H1 (cell line): Measurements from ENCODE around the gene DIP2C. TPM values are rescaled to one million over a fixed set of nuclear protein-coding genes. Genes with fewer than 3 reads are reported as not detected.
"Not testable (repeated sequence)": the region's sequence is repeated elsewhere in the genome, so short reads cannot be mapped to it uniquely, and the experiment has no call there.

ENCODE experiments used
- CTCF ChIA-PET: fragments of 300-600 bp; sonication (Branson Sonifier 250); formaldehyde crosslinking; loops from one replicate; lab custom pipeline; 2021; ENCODE audit not compliant: partially characterized antibody; lab: Charles Lee
- POLR2A ChIA-PET: fragments of 300-600 bp; sonication (Branson Sonifier 250); formaldehyde crosslinking; loops from one replicate; lab custom pipeline; 2021; ENCODE audit warnings: inconsistent platforms; ENCODE audit not compliant: partially characterized antibody; lab: Charles Lee
- DNase-seq, 2 experiments: peaks; one replicate each; pipeline versions ENCODE4 v3.0.0 to v3.0.0-alpha.2; 2010 to 2022; ENCODE audit warnings: low spot score in 2 of 2, low read depth in 1 of 2, mixed read lengths in 1 of 2
- FAIRE-seq: peaks from 2 replicates; lab custom pipeline; 2011; peaks lifted over from hg19 to GRCh38; lab: Jason Lieb, UNC
- H2AFZ ChIP-seq: 2 replicates; pipeline ENCODE4 v1.8.1; 2012; ENCODE audit warnings: low read length, inconsistent platforms
- H2AK5ac ChIP-seq: 2 replicates; pipeline ENCODE4 v1.6.1; 2013; ENCODE audit warnings: low read depth, low read length
- H2BK120ac ChIP-seq: replicated peaks from 2 replicates; pipeline ENCODE3; 2013; ENCODE audit warnings: low read depth, low read length, inconsistent platforms
- H2BK12ac ChIP-seq: 2 replicates; pipeline ENCODE4 v1.6.1; 2013; ENCODE audit warnings: low read depth, low read length
- H2BK15ac ChIP-seq: 2 replicates; pipeline ENCODE4 v1.6.1; 2013; ENCODE audit warnings: low read length
- H2BK20ac ChIP-seq: 2 replicates; pipeline ENCODE4 v1.6.1; 2013; ENCODE audit warnings: low read length
- H2BK5ac ChIP-seq: 2 replicates; pipeline ENCODE4 v1.6.1; 2013; ENCODE audit warnings: low read depth, low read length
- H3K14ac ChIP-seq: 2 replicates; pipeline ENCODE4 v1.6.1; 2013; ENCODE audit warnings: inconsistent platforms; ENCODE audit not compliant: insufficient read length
- H3K18ac ChIP-seq: 2 replicates; pipeline ENCODE4 v1.6.1; 2013; ENCODE audit warnings: low read length; ENCODE audit errors: extremely low read depth
- H3K23ac ChIP-seq: 2 replicates; pipeline ENCODE4 v1.6.1; 2013; ENCODE audit warnings: inconsistent platforms; ENCODE audit not compliant: insufficient read length
- H3K23me2 ChIP-seq: 2 replicates; pipeline ENCODE4 v1.6.1; 2013; ENCODE audit warnings: low read depth, low read length
- H3K27ac ChIP-seq: 2 replicates; pipeline ENCODE4 v1.6.1; 2011; ENCODE audit warnings: low read depth, low read length, inconsistent platforms
- H3K27me3 ChIP-seq, 4 experiments: replicated peaks in 1 of 4; 1 replicate in 1 of 4; 2 replicates in 3 of 4; pipeline versions ENCODE4 v1.6.1 to v1.8.1; 2011 to 2013; ENCODE audit warnings: low read length in 3 of 4, mild to moderate bottlenecking in 3 of 4, inconsistent platforms in 2 of 4, mixed read lengths in 2 of 4, moderate library complexity in 1 of 4; ENCODE audit not compliant: control insufficient read depth in 3 of 4, insufficient read depth in 3 of 4; ENCODE audit errors: extremely low read depth in 1 of 4
- H3K36me3 ChIP-seq, 4 experiments: 2 replicates each; pipeline versions ENCODE4 v1.6.1 to v1.8.1; 2011 to 2013; ENCODE audit warnings: mild to moderate bottlenecking in 4 of 4, low read length in 3 of 4, moderate library complexity in 2 of 4, control low read depth in 1 of 4, inconsistent platforms in 1 of 4; ENCODE audit not compliant: insufficient read depth in 4 of 4, control insufficient read depth in 2 of 4
- H3K4ac ChIP-seq: replicated peaks from 2 replicates; pipeline ENCODE3; 2013; ENCODE audit warnings: low read length, low read depth, mixed read lengths, inconsistent platforms; ENCODE audit not compliant: insufficient read length
- H3K4me1 ChIP-seq, 4 experiments: replicated peaks in 1 of 4; 1 replicate in 1 of 4; 2 replicates in 3 of 4; pipeline versions ENCODE4 v1.6.1 to v1.8.1; 2011 to 2013; ENCODE audit warnings: low read length in 3 of 4, inconsistent platforms in 2 of 4, mixed read lengths in 1 of 4; ENCODE audit not compliant: insufficient read depth in 4 of 4, control insufficient read depth in 3 of 4
- H3K4me2 ChIP-seq, 2 experiments: 2 replicates each; pipeline versions ENCODE4 v1.6.1 to v1.8.1; 2011 to 2013; ENCODE audit warnings: low read depth in 2 of 2, low read length in 2 of 2, control low read depth in 1 of 2, inconsistent platforms in 1 of 2, mild to moderate bottlenecking in 1 of 2; ENCODE audit not compliant: insufficient read depth in 1 of 2
- H3K4me3 ChIP-seq, 4 experiments: fragments of 200-600, 300-600 bp in 1 of 4; sonication (generic), shearing (Covaris generic), sonication (Bioruptor Twin) in 1 of 4; 2 replicates each; pipeline versions ENCODE4 v1.5.1 to v1.8.1; 2011 to 2016; ENCODE audit warnings: low read length in 4 of 4, low read depth in 3 of 4, control low read depth in 2 of 4, inconsistent platforms in 2 of 4, mild to moderate bottlenecking in 2 of 4, mixed read lengths in 1 of 4, moderate library complexity in 1 of 4; ENCODE audit not compliant: insufficient read depth in 2 of 4; ENCODE audit errors: extremely low read depth in 1 of 4
- H3K56ac ChIP-seq: replicated peaks from 2 replicates; pipeline ENCODE3; 2013; ENCODE audit warnings: low read depth, mild to moderate bottlenecking, mixed read lengths, low read length, inconsistent platforms; ENCODE audit not compliant: insufficient read length
- H3K79me1 ChIP-seq: 2 replicates; pipeline ENCODE4 v1.6.1; 2013; ENCODE audit warnings: low read depth, low read length, control low read depth
- H3K79me2 ChIP-seq, 2 experiments: 2 replicates each; pipeline versions ENCODE4 v1.6.1 to v1.8.1; 2012 to 2013; ENCODE audit warnings: low read length in 2 of 2, mild to moderate bottlenecking in 2 of 2, inconsistent platforms in 1 of 2; ENCODE audit not compliant: insufficient read depth in 2 of 2, control insufficient read depth in 1 of 2
- H3K9ac ChIP-seq, 4 experiments: replicated peaks in 1 of 4; 1 replicate in 1 of 4; 2 replicates in 3 of 4; pipeline versions ENCODE4 v1.6.1 to v1.8.1; 2011 to 2013; ENCODE audit warnings: low read depth in 3 of 4, low read length in 3 of 4, control low read depth in 2 of 4, mild to moderate bottlenecking in 2 of 4, moderate library complexity in 2 of 4, inconsistent platforms in 1 of 4; ENCODE audit errors: extremely low read depth in 1 of 4
- H3K9me3 ChIP-seq, 2 experiments: 2 replicates each; pipeline versions ENCODE4 v1.6.1 to v1.8.1; 2012 to 2013; ENCODE audit warnings: mild to moderate bottlenecking in 2 of 2, moderate library complexity in 2 of 2, control low read depth in 1 of 2, inconsistent platforms in 1 of 2, low read depth in 1 of 2, low read length in 1 of 2, mixed read lengths in 1 of 2; ENCODE audit not compliant: insufficient read depth in 2 of 2
- H4K20me1 ChIP-seq, 2 experiments: replicated peaks in 1 of 2; 2 replicates each; pipeline versions ENCODE3 to v1.8.1; 2011 to 2013; ENCODE audit warnings: inconsistent platforms in 2 of 2, low read length in 2 of 2, mild to moderate bottlenecking in 1 of 2; ENCODE audit not compliant: insufficient read depth in 2 of 2, control insufficient read depth in 1 of 2
- H4K5ac ChIP-seq: 2 replicates; pipeline ENCODE4 v1.6.1; 2013; ENCODE audit warnings: low read length, low read depth, mixed read lengths, inconsistent platforms; ENCODE audit not compliant: insufficient read length
- H4K8ac ChIP-seq: 2 replicates; pipeline ENCODE4 v1.8.0; 2013; ENCODE audit warnings: mild to moderate bottlenecking, moderate library complexity, low read length, inconsistent platforms; ENCODE audit not compliant: insufficient read depth; ENCODE audit errors: extremely low read depth
- H4K91ac ChIP-seq: replicated peaks from 2 replicates; pipeline ENCODE3; 2013; ENCODE audit warnings: low read length, mixed read lengths, inconsistent platforms; ENCODE audit not compliant: insufficient read length
- WGBS, 2 experiments: shearing (Covaris generic) in 1 of 2; methylation state at CpG; one replicate each; pipeline versions ENCODE4 v1.1.6 to v1.1.7; 2013 to 2015; ENCODE audit warnings: low lambda C conversion rate in 2 of 2, mixed read lengths in 2 of 2, inconsistent platforms in 1 of 2, low coverage in 1 of 2, missing lambda C conversion rate in 1 of 2; ENCODE audit not compliant: insufficient replicate concordance in 2 of 2, insufficient coverage in 1 of 2, insufficient read length in 1 of 2; ENCODE audit errors: extremely low coverage in 1 of 2, missing lambda C conversion rate in 1 of 2; 5-methylcytosine and 5-hydroxymethylcytosine counted together
- polyA plus RNA-seq, 7 experiments: library from polyadenylated mRNA; depleted of rRNA in 3 of 7; stranded (reverse) in 5 of 7; unstranded in 2 of 7; fragments of >200 nt in 5 of 7; fragments of 200-250 nt in 2 of 7; gene quantifications; 1 replicate in 5 of 7; 2 replicates in 1 of 7; 4 replicates in 1 of 7; pipeline versions ENCODE4 v1.2.1 to v1.2.3, GENCODE V29; 2011 to 2013; ENCODE audit warnings: missing spikeins in 2 of 7, mixed read lengths in 2 of 7
- total RNA-seq: library from RNA; stranded (reverse); fragmentation: NEBNext Ultra II Directional; extraction: Animal tissue kit (Norgen Biotek cat#: 25700); gene quantifications from 2 replicates; pipeline ENCODE4 v1.2.1, GENCODE V29; 2021

DIP2C gene
- total and polyA plus RNA-seq, 2 of the 8 experiments (the other 6 are each of a cell fraction or from before 2014, with no cell fraction given) = 3.8 to 9.3 TPM

DNA sequence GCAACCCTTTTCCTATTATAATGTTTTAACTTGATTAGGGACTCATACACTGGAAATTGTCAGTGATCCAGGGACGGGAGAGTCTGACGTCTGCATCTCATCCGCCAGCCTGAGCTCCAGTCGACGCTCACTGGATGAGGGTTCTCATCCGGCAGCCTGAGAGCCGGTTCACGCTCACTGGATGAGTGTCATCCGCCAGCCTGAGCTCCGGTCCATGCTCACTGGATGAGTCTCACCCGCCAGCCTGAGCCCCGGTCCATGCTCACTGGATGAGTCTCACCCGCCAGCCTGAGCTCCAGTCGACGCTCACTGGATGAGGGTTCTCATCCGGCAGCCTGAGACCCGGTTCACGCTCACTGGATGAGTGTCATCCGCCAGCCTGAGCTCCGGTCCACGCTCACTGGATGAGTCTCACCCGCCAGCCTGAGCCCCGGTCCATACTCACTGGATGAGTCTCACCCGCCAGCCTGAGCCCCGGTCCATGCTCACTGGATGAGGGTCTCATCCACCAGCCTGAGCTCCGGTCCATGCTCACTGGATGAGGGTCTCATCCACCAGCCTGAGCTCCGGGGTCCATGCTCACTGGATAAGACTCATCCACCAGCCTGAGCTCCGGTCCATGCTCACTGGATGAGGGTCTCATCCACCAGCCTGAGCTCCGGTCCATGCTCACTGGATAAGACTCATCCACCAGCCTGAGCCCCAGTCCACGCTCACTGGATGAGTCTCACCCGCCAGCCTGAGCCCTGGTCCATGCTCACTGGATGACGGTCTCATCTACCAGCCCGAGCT is 209.6 kb downstream of the DIP2C start:
- not testable (repeated sequence) for H2BK120ac ChIP-seq, H2BK15ac ChIP-seq, H3K27ac ChIP-seq, H3K56ac ChIP-seq, H2BK12ac ChIP-seq, H3K9me3 ChIP-seq, H2AK5ac ChIP-seq, H4K20me1 ChIP-seq, H3K23ac ChIP-seq, H4K5ac ChIP-seq, H3K4me3 ChIP-seq, H3K18ac ChIP-seq, H3K79me2 ChIP-seq, H3K4me2 ChIP-seq, H3K4me1 ChIP-seq, H2BK5ac ChIP-seq, H2BK20ac ChIP-seq, FAIRE-seq, H2AFZ ChIP-seq, H3K36me3 ChIP-seq, H3K23me2 ChIP-seq, H3K4ac ChIP-seq, H4K91ac ChIP-seq, H3K27me3 ChIP-seq, H3K79me1 ChIP-seq, H3K14ac ChIP-seq, H3K9ac ChIP-seq
- ChIA-PET POLR2A (interaction anchor here (1.1 kb wide), 1 partner anchor 15 kb away, joined by 3 read pairs; no protein-coding TSS in a partner anchor), CTCF (interaction anchor here (1.9 kb wide), 1 partner anchor 17 kb away, joined by 6 read pairs; no protein-coding TSS in a partner anchor)
- 0 out of 2 replicates have a peak overlapping the region, but pooled peaks have one; percentile 21 for H4K8ac ChIP-seq
- peak in 1 of 2 experiments; percentile 26 for DNase-seq
- whole genome bisulfite sequencing, 2 experiments = 94% methylated on average over 26 of the region's 33 CpGs; no CpG with 5 or more reads in 1 of the 2 experiments
